ENCODE measurements around the gene MRPL20.

- TF ChIP-seq CTCF (IDR thresholded peaks at IDR 0.05; ENCODE audit: low read depth, low read length, poor library complexity, severe bottlenecking) (no peak), EZH2phosphoT487 (IDR thresholded peaks at IDR 0.05; ENCODE audit: borderline replicate concordance, low read length) (no peak)
Observed at GRCh38 chr1:1361982-1362423, 45.1 kb downstream of the MRPL20 start.
